Raji (cell line): ENCODE measurements around the gene MPPED1.

Experiments
- POLR2A ChIP-seq: IDR thresholded peaks from 2 replicates; pipeline ENCODE4 v1.6.1; 2011; ENCODE audit warnings: low read depth, low read length, control low read depth; ENCODE audit not compliant: insufficient read depth

Gene MPPED1

DNA sequence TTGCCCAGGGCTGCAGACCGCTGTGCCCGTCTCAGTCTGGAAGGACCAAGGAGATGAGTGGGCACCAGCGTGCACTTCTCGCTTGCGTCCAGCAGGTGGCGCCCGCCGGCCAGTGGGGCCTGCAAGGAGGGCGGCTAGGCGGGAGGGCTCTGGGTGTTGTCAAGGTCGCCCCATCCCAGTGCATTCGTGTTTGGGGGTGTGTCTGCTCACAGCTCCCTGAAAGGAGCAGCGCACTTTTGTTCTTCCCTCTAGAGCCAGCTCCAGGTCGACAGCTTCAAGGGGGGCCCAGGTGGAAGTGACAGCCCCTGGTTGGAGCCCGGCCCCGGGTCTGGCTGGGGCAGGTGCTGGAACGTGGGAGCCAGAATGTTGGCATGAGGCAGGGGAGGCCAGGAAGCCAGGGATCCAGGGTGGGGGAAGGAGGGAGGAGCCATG is 23.4 kb upstream of the MPPED1 start:
- TF ChIP-seq POLR2A, result no peak

DNA sequence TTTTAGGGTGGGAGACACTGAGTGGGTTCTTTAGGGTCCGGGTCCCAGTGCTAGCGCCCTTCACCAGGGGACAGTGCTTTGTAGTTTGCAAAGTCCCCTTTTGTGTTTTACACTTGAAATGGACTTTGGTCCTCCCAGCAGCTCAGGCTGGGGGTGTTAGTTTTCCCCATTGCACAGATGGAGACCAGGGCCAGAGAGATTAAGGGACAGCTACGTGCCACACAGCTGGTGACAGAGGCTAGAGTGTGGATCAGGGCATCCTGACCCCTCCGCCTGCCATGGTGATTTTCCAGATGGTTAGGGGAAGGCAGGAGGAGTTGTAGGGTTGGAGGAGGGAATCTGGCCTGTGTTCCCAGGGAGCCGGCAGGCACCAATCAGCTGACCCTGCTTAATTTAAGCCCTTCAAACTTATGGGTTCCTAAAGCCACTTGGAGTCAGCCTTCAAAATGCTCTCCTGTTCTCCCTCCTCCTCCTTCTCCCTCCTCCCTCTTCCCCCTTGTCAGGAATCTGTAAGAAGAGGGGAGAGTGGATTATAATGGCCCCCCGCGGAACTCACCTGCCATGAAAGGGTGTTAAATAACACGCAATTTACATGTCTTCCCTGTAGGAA is 22.5 kb upstream of the MPPED1 start:
- no peak for TF ChIP-seq POLR2A

DNA sequence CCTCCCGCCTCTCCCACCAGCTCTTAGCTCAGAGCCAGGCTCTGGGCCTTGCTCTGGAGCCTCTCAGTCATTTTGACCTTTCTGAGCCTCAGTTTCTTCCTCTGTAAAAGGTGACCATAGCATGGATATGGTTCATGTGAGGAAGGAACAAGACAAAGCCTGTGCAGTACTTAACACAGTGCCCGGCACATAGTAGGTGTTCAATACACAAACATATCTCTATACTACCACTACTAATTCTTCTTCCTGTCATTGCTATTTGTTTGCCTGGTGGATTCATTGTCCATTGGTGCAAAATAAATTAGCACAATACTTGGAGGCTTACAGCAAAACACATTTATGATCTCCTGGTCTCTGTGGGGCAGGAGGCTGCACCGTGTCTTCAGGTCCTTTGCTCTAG is 21.6 kb upstream of the MPPED1 start:
- no peak for TF ChIP-seq POLR2A

DNA sequence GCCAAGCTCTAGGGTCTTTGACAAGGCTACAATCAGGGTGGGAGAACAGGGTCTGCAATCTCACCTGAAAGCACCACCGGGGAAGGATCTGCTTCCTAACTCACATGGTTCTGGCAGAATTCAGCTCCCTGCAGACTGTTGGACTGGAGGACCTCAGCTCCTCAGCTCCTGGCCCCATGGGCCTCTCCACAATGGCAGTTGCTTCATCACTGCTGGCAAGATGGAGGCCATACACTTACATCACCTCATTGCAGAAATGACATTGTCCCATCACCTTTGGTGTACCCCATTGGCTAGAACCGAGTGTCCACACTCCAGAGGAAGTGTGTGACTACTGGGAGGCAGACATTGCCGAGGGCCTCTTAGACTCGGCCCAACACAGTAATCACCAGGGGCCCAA is 20.9 kb upstream of the MPPED1 start:
- TF ChIP-seq POLR2A, result no peak

DNA sequence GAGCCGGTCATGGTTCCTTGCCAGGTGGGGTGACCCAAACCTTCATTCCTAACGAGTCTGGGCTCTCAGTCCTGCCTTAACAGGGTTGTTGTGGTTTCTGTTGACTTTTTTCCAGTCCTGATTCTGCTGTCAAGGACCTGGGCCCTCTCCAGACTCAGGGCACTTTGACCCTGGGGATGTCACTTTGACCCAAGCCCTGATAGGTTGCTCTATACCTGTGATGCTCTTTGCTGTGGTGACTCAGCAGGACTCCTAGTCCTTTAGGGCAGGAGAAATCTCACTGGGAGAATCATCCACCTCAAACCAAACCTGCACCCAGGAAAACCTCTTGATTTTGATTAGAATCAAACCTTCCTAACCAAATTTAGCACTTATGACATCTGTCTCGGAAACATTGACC is 20.5 kb upstream of the MPPED1 start:
- no peak for TF ChIP-seq POLR2A

DNA sequence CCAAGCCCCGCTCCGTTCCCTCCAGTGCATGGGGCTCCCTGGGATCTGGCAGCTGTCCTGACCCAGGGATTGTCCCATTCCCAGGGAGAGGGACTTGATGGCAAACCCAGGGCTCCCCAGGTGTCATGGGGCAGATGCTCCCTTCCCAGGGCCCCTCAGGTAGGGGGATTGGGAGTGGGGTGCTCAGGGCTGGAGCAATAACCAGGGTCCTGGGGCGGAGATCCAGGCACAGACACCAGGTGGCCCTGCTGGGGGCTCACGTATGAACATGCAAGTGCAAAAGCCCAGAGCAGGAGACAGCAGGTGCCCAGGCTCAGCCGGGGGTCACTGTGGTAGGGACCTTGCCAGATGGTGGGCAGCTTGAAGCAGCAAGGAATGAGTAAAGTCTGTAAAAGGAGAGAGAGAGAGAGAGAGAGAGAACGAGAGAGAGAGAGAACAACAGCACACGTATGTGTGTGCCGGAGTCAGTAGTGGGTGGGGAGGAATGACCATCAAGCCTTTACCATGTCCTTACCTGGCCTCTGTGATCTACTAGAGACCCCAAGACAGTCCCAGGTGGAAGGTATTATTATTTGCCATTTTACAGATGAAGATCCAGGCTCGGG is 19.3 kb upstream of the MPPED1 start:
- no peak for TF ChIP-seq POLR2A

DNA sequence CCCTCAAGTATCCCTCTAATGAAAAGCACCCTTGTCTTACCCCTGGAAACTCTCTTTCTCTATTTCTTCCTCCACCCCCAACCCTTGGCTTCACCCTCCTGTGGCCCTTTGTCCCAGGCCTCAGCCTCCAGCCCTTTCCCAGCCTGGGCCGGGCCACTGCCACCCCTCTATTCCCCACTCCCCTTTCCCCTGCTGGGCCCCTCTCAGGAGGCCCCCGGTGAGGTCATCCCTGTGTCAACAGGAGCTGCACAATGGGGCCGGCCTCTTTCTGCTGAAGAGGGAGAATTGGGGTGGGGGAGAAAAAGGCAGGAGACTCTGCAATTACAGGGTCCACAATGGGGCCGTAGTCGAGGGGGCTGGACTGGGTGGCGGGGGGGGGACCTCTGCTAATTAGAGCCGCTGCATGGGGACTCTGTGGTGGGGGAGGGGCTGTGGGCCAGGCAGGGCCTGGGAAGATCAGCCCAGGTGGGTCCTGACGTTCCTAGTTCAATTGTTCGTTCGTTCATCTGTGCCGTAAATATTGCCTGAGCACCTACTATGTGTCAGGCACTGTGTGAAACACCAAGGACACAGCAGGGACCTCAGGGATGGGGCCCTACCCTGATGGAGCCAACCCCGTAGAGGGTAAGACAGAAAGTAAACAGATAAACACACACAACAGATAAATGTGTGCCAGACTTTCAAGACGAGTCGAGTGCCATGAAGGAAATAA is 18.5 kb upstream of the MPPED1 start:
- no peak for TF ChIP-seq POLR2A

DNA sequence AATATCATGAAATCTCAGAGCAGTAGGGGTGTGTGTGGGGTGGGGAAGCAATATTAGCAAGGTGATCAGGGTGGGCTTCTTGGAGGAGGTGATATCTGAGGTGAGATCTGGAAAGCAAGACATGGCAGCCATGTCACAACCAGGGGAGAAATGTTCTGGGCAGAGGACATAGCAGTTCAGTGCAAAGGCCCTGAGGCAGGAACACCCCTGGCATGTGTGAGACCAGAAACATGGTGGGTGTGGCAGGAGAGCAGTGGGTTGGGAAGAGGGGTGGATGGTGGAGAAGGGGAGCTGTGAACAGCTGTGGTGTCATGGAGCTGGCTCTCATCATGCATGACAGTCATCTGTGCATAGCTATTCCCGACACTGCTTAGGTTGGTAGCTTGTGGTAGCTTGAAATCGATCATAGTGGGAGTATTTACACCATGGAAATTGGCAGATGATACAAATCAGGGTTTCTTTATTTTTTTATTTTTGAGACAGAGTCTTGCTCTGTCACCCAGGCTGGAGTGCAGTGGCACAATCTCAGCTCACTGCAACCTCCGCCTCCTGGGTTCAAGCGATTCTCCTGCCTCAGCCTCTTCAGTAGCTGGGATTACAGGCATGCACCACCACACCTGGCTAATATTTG is 17.9 kb upstream of the MPPED1 start:
- TF ChIP-seq POLR2A, result no peak

DNA sequence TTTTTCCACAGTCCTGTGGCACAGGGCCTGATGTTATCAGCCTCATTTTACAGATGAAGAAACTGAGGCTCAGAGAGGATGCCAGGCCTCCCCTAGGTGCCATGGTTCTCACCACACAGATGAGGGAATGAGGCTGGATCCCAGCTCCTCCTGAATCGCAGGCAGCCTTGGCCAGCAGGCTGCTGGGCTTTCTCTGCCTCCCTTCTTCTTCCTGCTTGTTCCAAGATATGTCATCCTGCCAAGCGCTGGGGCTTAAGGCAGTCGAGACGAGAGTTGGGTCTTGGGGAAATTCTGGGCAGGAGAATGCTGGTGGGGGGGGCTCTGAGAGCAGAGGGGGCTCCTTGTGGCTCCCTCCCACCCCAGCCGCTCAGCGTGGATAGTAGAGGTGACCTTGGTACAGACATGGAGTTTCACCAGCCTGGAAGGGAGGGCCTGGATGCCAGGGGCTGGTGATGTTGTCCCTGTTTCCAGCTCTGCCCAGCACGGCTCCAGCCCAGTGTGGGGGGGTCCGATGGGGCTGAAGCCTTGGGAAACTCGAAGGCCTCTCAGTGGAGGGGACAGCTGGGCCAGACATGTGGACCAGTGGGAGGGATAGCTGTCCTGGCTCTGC is 16.6 kb upstream of the MPPED1 start:
- TF ChIP-seq POLR2A, result no peak

DNA sequence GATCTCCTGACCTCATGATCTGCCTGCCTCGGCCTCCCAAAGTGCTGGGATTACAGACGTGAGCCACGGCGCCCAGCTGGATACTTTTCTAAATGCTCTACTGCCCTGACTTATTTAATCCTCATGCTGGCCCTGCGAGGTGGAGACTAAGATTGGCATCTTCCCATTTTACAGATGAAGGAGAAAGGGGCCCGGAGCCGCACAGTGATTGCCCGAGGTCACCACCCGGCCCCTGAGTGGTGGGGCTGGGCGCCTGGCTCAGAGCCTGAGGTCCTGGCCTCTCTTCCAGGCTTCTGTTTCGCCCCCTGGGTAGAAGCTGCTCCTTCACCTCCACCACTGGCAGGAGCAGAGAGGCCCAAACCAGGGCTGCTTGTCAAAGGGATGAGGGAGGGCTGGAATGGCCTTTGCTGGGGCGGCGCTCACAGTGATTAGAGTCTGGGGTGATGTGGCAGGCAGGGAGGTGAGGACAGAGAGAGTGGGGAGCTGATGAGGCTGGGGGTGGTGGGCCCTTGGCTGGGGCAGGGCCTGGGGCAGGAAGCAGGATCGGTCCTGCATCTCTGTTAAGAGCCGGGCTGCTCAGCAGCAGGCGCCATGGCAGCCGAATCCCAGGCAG is 15.4 kb upstream of the MPPED1 start:
- no peak for TF ChIP-seq POLR2A

DNA sequence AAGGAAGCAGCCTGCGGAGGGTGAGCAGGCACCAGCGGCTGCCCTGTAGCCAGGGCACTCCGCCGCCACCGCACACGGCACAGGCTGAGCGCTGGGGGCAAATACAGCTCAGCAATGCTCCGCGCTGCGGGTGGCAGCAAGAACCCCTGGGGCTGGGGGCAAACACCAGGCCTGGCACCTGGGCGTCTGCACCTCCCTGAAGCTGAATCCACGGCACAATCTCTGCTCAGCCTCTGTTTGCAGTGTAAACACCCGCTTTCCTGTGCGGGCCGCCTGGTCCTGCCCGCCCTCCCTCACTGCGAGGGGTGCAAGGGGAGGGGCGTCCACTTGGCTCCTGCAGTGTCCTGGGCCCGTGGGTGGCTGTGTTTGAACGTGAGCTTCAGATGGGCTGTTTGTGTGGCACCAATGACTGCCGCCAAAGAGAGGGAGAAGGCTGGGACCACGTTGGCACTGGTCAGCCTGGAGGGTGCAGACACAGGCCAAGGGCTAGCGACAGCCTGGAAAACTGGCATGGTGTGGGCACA is 14.8 kb upstream of the MPPED1 start:
- TF ChIP-seq POLR2A, result no peak

DNA sequence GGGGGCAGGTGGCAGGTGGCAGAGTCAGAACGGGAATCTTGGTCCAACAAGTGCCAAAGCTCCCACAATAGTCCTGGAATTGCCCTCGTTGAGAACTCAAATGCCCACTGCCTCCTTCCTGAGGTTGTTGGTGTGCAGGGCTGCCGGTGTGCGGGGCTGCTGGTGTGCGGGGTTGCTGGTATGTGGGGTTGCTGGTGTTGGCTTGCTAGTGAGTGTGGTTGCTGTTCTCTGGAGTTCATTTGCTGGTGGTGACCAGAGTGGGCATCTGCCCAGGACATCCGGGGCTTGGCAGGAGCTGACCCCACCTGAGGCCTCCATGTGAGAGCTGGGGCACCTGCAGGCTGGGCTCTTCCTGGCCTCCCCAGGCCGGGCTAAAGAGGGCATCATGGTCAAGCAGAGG is 14.0 kb upstream of the MPPED1 start:
- no peak for TF ChIP-seq POLR2A

DNA sequence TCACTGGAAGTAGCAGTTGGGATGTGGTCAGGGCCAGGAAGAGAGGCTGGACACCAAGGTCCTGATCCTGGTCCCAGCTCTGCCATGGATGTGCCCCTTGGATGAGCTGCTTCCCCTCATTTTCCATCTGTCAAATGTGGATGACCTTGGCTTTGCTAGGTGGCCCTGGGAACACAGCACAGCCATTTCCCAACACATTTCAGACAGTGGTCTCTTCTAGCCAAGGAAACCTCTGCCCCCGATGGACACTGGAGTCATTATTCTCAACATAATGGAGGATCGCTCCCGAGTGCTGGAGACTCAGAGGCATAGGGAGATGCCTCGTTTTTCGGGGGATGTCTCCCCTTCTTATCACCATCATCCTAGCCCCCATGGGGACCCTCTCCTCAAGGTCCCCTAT is 13.6 kb upstream of the MPPED1 start:
- no peak for TF ChIP-seq POLR2A

DNA sequence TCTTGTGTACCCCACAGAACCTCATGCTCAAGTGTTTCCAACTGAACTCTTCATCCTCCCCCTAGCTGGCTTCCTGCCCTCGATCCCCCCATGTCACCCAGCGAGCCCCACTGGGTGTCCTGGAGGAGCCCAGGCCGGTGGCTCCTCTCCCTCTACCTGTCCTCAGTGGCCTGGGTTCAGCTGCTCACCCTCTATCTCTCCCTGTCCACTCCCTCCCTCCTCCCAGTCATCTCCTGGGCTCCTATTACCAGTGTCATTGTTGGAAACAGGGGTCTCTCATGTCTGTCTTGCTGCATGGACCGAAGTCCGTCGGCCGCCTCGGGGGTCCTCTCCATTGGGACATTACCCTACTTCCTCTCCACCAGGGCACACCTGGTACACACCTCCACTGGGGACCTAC is 12.9 kb upstream of the MPPED1 start:
- TF ChIP-seq POLR2A, result no peak
